HepG2 (cell line): ENCODE measurements around the gene TBC1D16. TPM values are rescaled to one million over a fixed set of nuclear protein-coding genes. Genes with fewer than 3 reads are reported as not detected.

ENCODE experiments used
- CHD2 ChIP-seq: IDR thresholded peaks from 2 replicates; pipeline ENCODE4 v1.6.1; 2011; ENCODE audit warnings: low read depth, low read length, improper control_type of control experiment
- MAFK ChIP-seq, 2 experiments: IDR thresholded peaks in 1 of 2; conservative IDR thresholded peaks in 1 of 2; 2 replicates each; pipeline ENCODE4 v1.6.1; 2011; ENCODE audit warnings: improper control_type of control experiment in 2 of 2, low read length in 2 of 2
- POGZ ChIP-seq: sonication (generic); formaldehyde crosslinking; IDR thresholded peaks from 2 replicates; pipeline ENCODE4 v1.4.0; 2020; ENCODE audit warnings: mild to moderate bottlenecking, missing genetic modification reagents
- SALL1 ChIP-seq: sonication (generic); formaldehyde crosslinking; IDR thresholded peaks from 2 replicates; pipeline ENCODE4 v1.8.0; 2022; ENCODE audit warnings: mild to moderate bottlenecking, missing genetic modification reagents
- ZNF570 ChIP-seq: sonication (generic); formaldehyde crosslinking; IDR thresholded peaks from 2 replicates; pipeline ENCODE4 v1.4.0; 2020; ENCODE audit warnings: mild to moderate bottlenecking, missing genetic modification reagents, borderline replicate concordance
- ZNF724P ChIP-seq: sonication (generic); formaldehyde crosslinking; IDR thresholded peaks from 2 replicates; pipeline ENCODE4 v1.8.0; 2022; ENCODE audit warnings: missing genetic modification reagents, borderline replicate concordance
- polyA plus RNA-seq, 8 experiments: library from polyadenylated mRNA; depleted of rRNA in 3 of 8; stranded (reverse) in 7 of 8; unstranded in 1 of 8; fragments of >200 nt; fragmentation: Illumina TruSeq in 4 of 8; extraction: Trizol in 4 of 8; gene quantifications; 2 replicates each; pipeline versions ENCODE4 v1.2.1 to v1.2.3, GENCODE V29; 2011 to 2016; ENCODE audit warnings: low read depth in 4 of 8, missing spikeins in 1 of 8, mixed read lengths in 1 of 8; ENCODE audit not compliant: insufficient read depth in 1 of 8
- total RNA-seq, 5 experiments: library from RNA; depleted of rRNA; stranded (reverse); fragments of >200 nt; fragmentation: Illumina TruSeq; extraction: Trizol; gene quantifications; 2 replicates each; pipeline ENCODE4 v1.2.3, GENCODE V29; 2016; ENCODE audit warnings: low read depth in 1 of 5
- TF ChIP-seq, protein P1 (sequence below): sonication (generic); formaldehyde crosslinking; IDR thresholded peaks from 2 replicates; pipeline ENCODE4 v1.4.0; 2020; ENCODE audit warnings: mild to moderate bottlenecking, missing genetic modification reagents
- TF ChIP-seq, protein P2 (sequence below): IDR thresholded peaks from 2 replicates; pipeline ENCODE4 v1.6.1; 2016; ENCODE audit warnings: mild to moderate bottlenecking, missing biosample characterization, missing genetic modification reagents
- TF ChIP-seq, protein P3 (sequence below), 2 experiments: fragments of 450-650 bp in 1 of 2; sonication (generic) in 1 of 2; formaldehyde crosslinking; IDR thresholded peaks; 2 replicates each; pipeline versions ENCODE4 v1.5.0 to v1.8.0; 2020 to 2022; ENCODE audit warnings: mild to moderate bottlenecking in 1 of 2, missing genetic modification reagents in 1 of 2
- TF ChIP-seq, protein P4 (sequence below): sonication (generic); formaldehyde crosslinking; IDR thresholded peaks from 2 replicates; pipeline ENCODE4 v1.4.0; 2020; ENCODE audit warnings: missing genetic modification reagents, borderline replicate concordance
- TF ChIP-seq, protein P5 (sequence below): sonication (generic); formaldehyde crosslinking; IDR thresholded peaks from 2 replicates; pipeline ENCODE4 v1.4.0; 2020; ENCODE audit warnings: mild to moderate bottlenecking, missing genetic modification reagents

Gene TBC1D16
- total and polyA plus RNA-seq, 2 of the 13 experiments (the other 11 are each of a cell fraction or from before 2014, with no cell fraction given) = 14.9 to 24.9 TPM

DNA sequence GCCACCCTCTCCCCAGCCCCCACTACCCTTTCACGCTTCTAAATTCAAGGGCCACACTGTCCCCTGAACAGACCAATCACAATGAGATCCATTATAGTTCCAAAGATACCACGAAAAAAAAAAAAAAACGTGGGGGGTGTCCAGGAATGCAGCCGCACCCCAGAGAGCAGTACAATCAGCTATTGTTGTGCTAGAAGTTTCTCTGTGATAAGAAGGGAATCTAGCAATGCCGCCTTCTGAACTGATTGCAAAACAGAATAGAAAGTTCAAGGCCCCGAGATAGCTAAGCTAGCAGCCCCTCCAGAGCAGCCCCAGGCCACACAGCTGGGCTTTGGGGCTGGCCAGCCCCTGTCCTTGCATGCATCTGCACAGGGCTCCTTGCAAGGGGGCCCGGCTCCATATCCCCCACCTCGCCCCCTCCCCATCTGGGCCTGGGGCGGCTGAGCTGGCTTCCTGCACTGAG lies 109.5 kb downstream of the TBC1D16 start (continued):
- TF ChIP-seq, protein P1, sequence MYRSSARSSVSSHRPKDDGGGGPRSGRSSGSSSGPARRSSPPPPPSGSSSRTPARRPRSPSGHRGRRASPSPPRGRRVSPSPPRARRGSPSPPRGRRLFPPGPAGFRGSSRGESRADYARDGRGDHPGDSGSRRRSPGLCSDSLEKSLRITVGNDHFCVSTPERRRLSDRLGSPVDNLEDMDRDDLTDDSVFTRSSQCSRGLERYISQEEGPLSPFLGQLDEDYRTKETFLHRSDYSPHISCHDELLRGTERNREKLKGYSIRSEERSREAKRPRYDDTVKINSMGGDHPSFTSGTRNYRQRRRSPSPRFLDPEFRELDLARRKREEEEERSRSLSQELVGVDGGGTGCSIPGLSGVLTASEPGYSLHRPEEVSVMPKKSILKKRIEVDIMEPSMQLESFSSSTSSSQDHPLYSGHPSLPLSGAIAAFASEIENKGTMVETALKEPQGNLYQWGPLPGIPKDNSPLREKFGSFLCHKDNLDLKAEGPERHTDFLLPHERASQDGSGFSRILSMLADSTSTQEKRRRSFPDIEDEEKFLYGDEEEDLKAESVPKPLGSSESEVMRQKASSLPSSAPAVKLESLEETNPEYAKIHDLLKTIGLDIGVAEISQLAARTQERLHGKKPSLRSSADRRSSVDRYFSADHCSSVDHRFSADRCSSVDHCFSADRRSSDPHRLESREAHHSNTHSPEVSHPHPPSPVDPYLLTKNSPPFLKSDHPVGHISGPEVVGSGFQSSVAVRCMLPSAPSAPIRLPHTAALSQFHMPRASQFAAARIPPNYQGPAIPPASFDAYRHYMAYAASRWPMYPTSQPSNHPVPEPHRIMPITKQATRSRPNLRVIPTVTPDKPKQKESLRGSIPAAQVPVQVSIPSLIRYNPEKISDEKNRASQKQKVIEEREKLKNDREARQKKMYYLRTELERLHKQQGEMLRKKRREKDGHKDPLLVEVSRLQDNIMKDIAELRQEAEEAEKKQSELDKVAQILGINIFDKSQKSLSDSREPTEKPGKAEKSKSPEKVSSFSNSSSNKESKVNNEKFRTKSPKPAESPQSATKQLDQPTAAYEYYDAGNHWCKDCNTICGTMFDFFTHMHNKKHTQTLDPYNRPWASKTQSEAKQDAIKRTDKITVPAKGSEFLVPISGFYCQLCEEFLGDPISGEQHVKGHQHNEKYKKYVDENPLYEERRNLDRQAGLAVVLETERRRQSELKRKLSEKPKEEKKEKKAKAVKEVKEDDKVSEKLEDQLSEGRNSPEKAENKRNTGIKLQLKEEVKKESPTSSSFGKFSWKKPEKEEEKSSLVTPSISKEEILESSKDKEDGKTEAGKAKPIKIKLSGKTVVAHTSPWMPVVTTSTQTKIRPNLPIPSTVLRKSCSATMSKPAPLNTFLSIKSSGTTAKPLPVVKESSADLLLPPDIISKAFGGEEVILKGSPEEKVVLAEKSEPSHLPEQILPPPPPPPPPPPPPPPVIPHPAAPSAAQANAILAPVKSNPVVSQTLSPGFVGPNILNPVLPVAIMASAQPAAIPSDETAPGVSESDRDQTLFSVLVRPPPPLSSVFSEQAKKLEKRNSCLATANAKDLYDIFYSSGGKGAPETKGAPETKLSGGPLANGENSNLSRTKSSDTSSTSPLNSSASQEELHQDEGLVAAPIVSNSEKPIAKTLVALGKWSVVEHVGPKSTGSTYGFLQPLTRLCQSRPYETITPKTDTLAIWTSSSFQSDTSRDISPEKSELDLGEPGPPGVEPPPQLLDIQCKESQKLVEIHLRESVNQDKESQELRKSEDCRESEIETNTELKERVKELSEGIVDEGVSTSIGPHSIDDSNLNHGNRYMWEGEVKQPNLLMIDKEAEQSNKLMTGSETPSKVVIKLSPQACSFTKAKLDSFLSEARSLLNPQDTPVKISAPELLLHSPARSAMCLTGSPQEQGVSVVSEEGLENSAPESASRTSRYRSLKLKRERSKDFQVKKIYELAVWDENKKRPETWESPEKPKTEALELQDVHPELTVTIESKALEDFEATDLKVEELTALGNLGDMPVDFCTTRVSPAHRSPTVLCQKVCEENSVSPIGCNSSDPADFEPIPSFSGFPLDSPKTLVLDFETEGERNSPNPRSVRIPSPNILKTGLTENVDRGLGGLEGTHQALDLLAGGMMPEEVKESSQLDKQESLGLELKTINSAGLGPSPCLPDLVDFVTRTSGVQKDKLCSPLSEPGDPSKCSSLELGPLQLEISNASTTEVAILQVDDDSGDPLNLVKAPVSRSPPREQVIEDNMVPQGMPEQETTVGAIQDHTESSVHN (CRISPR knock-in tag) = 0 out of 2 replicates have a peak, but pooled peaks have one; percentile 54
- TF ChIP-seq MAFK (conservative IDR thresholded peaks at IDR 0.05 in 1 of 2, IDR thresholded peaks at IDR 0.05 in 1 of 2; ENCODE audit: low read length in 2 of 2) (no peak), POGZ (CRISPR knock-in tag) (no peak), ZNF570 (CRISPR knock-in tag) (0 out of 2 replicates have a peak, but pooled peaks have one; percentile 51), SALL1 (peak; percentile 67), ZNF724P (CRISPR knock-in tag) (no peak), CHD2 (no peak)
- TF ChIP-seq, protein P2, sequence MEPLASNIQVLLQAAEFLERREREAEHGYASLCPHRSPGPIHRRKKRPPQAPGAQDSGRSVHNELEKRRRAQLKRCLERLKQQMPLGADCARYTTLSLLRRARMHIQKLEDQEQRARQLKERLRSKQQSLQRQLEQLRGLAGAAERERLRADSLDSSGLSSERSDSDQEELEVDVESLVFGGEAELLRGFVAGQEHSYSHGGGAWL (CRISPR knock-in tag) = no peak
- TF ChIP-seq, protein P3, sequence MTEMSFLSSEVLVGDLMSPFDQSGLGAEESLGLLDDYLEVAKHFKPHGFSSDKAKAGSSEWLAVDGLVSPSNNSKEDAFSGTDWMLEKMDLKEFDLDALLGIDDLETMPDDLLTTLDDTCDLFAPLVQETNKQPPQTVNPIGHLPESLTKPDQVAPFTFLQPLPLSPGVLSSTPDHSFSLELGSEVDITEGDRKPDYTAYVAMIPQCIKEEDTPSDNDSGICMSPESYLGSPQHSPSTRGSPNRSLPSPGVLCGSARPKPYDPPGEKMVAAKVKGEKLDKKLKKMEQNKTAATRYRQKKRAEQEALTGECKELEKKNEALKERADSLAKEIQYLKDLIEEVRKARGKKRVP (CRISPR knock-in tag; IDR thresholded peaks at IDR 0.05) = peak in 1 of 2 experiments; percentile 45; a peak in 1 of 4 replicates
- TF ChIP-seq, protein P4, sequence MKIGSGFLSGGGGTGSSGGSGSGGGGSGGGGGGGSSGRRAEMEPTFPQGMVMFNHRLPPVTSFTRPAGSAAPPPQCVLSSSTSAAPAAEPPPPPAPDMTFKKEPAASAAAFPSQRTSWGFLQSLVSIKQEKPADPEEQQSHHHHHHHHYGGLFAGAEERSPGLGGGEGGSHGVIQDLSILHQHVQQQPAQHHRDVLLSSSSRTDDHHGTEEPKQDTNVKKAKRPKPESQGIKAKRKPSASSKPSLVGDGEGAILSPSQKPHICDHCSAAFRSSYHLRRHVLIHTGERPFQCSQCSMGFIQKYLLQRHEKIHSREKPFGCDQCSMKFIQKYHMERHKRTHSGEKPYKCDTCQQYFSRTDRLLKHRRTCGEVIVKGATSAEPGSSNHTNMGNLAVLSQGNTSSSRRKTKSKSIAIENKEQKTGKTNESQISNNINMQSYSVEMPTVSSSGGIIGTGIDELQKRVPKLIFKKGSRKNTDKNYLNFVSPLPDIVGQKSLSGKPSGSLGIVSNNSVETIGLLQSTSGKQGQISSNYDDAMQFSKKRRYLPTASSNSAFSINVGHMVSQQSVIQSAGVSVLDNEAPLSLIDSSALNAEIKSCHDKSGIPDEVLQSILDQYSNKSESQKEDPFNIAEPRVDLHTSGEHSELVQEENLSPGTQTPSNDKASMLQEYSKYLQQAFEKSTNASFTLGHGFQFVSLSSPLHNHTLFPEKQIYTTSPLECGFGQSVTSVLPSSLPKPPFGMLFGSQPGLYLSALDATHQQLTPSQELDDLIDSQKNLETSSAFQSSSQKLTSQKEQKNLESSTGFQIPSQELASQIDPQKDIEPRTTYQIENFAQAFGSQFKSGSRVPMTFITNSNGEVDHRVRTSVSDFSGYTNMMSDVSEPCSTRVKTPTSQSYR (CRISPR knock-in tag) = peak; percentile 55
- TF ChIP-seq, protein P5, sequence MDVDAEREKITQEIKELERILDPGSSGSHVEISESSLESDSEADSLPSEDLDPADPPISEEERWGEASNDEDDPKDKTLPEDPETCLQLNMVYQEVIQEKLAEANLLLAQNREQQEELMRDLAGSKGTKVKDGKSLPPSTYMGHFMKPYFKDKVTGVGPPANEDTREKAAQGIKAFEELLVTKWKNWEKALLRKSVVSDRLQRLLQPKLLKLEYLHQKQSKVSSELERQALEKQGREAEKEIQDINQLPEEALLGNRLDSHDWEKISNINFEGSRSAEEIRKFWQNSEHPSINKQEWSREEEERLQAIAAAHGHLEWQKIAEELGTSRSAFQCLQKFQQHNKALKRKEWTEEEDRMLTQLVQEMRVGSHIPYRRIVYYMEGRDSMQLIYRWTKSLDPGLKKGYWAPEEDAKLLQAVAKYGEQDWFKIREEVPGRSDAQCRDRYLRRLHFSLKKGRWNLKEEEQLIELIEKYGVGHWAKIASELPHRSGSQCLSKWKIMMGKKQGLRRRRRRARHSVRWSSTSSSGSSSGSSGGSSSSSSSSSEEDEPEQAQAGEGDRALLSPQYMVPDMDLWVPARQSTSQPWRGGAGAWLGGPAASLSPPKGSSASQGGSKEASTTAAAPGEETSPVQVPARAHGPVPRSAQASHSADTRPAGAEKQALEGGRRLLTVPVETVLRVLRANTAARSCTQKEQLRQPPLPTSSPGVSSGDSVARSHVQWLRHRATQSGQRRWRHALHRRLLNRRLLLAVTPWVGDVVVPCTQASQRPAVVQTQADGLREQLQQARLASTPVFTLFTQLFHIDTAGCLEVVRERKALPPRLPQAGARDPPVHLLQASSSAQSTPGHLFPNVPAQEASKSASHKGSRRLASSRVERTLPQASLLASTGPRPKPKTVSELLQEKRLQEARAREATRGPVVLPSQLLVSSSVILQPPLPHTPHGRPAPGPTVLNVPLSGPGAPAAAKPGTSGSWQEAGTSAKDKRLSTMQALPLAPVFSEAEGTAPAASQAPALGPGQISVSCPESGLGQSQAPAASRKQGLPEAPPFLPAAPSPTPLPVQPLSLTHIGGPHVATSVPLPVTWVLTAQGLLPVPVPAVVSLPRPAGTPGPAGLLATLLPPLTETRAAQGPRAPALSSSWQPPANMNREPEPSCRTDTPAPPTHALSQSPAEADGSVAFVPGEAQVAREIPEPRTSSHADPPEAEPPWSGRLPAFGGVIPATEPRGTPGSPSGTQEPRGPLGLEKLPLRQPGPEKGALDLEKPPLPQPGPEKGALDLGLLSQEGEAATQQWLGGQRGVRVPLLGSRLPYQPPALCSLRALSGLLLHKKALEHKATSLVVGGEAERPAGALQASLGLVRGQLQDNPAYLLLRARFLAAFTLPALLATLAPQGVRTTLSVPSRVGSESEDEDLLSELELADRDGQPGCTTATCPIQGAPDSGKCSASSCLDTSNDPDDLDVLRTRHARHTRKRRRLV (CRISPR knock-in tag) = peak; percentile 65
